SH-SY5Y (cell line): ENCODE measurements around the gene PHOX2B.

Experiments used
- GATA2 ChIP-seq: IDR thresholded peaks from 2 replicates; pipeline ENCODE4 v1.6.1; 2011; ENCODE audit warnings: mild to moderate bottlenecking, low read depth, low read length
- GATA3 ChIP-seq: IDR thresholded peaks from 2 replicates; pipeline ENCODE4 v1.6.1; 2011; ENCODE audit warnings: low read depth, mild to moderate bottlenecking, low read length, moderate library complexity

- TF ChIP-seq GATA2: no peak
- TF ChIP-seq GATA3: no peak
Observed at GRCh38 chr4:41757521-41758156, 9.1 kb upstream of the PHOX2B start.
